ENCODE data around the gene BCKDHA. TPM values are rescaled to one million over a fixed set of nuclear protein-coding genes. Genes with fewer than 3 reads are reported as not detected.
A peak's percentile ranks its signal among the peaks of the same experiment; 100 is the strongest.
"Not testable (repeated sequence)": the region's sequence is repeated elsewhere in the genome, so short reads cannot be mapped to it uniquely, and the experiment has no call there.

The BCKDHA gene
- total and polyA plus RNA-seq, 2 donors = 28.8 to 37.7 TPM

GRCh38 chr19:41363753-41364523, 33.7 kb upstream of the BCKDHA start, which contains the start of gene B9D2:
Gene B9D2, minus strand, starts transcription at chr19:41364149. Its CDS starts 630 bp downstream, at chr19:41363519.
- H3K4me1 ChIP-seq (ENCODE audit: control insufficient read depth in 2 of 2, insufficient read depth in 2 of 2, low read length in 2 of 2) = peaks cover 6 to 16% of the 10 kb centered on the region in 2 donors
- DNase-seq (ENCODE audit: low read depth in 6 of 9, low spot score in 9 of 9) = peak; percentile 97 to 100 (median 98)
- H3K4me3 ChIP-seq (ENCODE audit: low read length in 2 of 2) = peak within 1 kb of the TSS; percentile 54 to 79
- peak within 1 kb of the TSS; percentile 97 to 99 for H3K27ac ChIP-seq (ENCODE audit: low read depth in 1 of 2, low read length in 1 of 2)
- H3K36me3 ChIP-seq (ENCODE audit: control insufficient read depth in 2 of 2, insufficient read depth in 2 of 2, low read length in 1 of 2) = peaks cover 5 to 10% of the 10 kb centered on the region in 2 donors
- H3K27me3 ChIP-seq (ENCODE audit: control insufficient read depth in 2 of 2, insufficient read depth in 1 of 2, low read length in 1 of 2) = no peaks in the 10 kb centered on the region
- WGBS = under 1% methylated on average over 56 of the region's 56 CpGs
- H3K9me3 ChIP-seq (ENCODE audit: control insufficient read depth in 2 of 2, insufficient read depth in 1 of 2, low read length in 1 of 2) = no peaks in the 10 kb centered on the region

GRCh38 chr19:41364524-41365391, 32.9 kb upstream of the BCKDHA start:
- Histone ChIP-seq H3K9me3 (ENCODE audit: control insufficient read depth in 2 of 2, insufficient read depth in 1 of 2, low read length in 1 of 2) (no peaks in the 10 kb centered on the region), H3K4me1 (ENCODE audit: control insufficient read depth in 2 of 2, insufficient read depth in 2 of 2, low read length in 2 of 2) (peaks cover 6 to 16% of the 10 kb centered on the region in 2 donors), H3K36me3 (ENCODE audit: control insufficient read depth in 2 of 2, insufficient read depth in 2 of 2, low read length in 1 of 2) (peaks cover 5 to 10% of the 10 kb centered on the region in 2 donors), H3K4me3 (ENCODE audit: low read length in 2 of 2) (peak overlapping the region; percentile 54 to 79), H3K27me3 (ENCODE audit: control insufficient read depth in 2 of 2, insufficient read depth in 1 of 2, low read length in 1 of 2) (no peaks in the 10 kb centered on the region), H3K27ac (ENCODE audit: low read depth in 1 of 2, low read length in 1 of 2) (peak overlapping the region; percentile 97 to 99)
- DNase-seq (ENCODE audit: low read depth in 6 of 9, low spot score in 9 of 9) = no peak
- 70% methylated on average over 14 of the region's 14 CpGs for WGBS

DNA sequence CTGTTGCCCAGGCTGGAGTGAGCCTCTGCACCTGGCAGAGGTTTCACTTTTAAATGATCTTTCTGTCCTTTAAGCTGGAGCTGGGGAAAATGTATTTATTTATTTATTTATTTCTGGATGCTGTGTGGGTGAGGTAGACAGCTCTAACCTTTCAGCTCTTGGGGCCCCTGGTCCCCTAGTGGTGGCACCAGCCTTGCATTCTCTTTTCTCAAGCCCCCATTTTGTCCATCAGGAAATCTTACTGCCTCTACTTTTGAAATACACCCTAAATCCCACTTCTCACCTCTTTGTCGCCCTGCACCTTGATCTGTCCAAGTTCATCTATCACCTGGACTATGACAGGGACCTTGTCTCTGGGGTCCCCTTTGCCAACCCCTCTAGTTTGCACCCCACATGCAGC, 31.5 kb upstream of the BCKDHA start:
- no peak overlapping the region for H3K27ac ChIP-seq (ENCODE audit: low read depth in 1 of 2, low read length in 1 of 2)
- peaks cover 2 to 6% of the 10 kb centered on the region in 2 donors for H3K36me3 ChIP-seq (ENCODE audit: control insufficient read depth in 2 of 2, insufficient read depth in 2 of 2, low read length in 1 of 2)
- DNase-seq (ENCODE audit: low read depth in 6 of 9, low spot score in 9 of 9) = no peak
- no peaks in the 10 kb centered on the region for H3K27me3 ChIP-seq (ENCODE audit: control insufficient read depth in 2 of 2, insufficient read depth in 1 of 2, low read length in 1 of 2)
- no peaks in the 10 kb centered on the region for H3K9me3 ChIP-seq (ENCODE audit: control insufficient read depth in 2 of 2, insufficient read depth in 1 of 2, low read length in 1 of 2)
- 100% methylated on average over 1 of the region's 1 CpG for WGBS
- peaks cover 6 to 16% of the 10 kb centered on the region in 2 donors for H3K4me1 ChIP-seq (ENCODE audit: control insufficient read depth in 2 of 2, insufficient read depth in 2 of 2, low read length in 2 of 2)
- no peak overlapping the region for H3K4me3 ChIP-seq (ENCODE audit: low read length in 2 of 2)

GRCh38 chr19:41367848-41368301, 29.7 kb upstream of the BCKDHA start:
- no peaks in the 10 kb centered on the region for H3K9me3 ChIP-seq (ENCODE audit: control insufficient read depth in 2 of 2, insufficient read depth in 1 of 2, low read length in 1 of 2)
- H3K27ac ChIP-seq (ENCODE audit: low read depth in 1 of 2, low read length in 1 of 2) = peak overlapping the region in 1 of 2 donors; percentile 74
- peaks cover 6 to 16% of the 10 kb centered on the region in 2 donors for H3K4me1 ChIP-seq (ENCODE audit: control insufficient read depth in 2 of 2, insufficient read depth in 2 of 2, low read length in 2 of 2)
- peaks cover 0 to 4% of the 10 kb centered on the region in 2 donors for H3K36me3 ChIP-seq (ENCODE audit: control insufficient read depth in 2 of 2, insufficient read depth in 2 of 2, low read length in 1 of 2)
- WGBS = 53% methylated on average over 6 of the region's 6 CpGs
- no peak overlapping the region for H3K4me3 ChIP-seq (ENCODE audit: low read length in 2 of 2)
- no peaks in the 10 kb centered on the region for H3K27me3 ChIP-seq (ENCODE audit: control insufficient read depth in 2 of 2, insufficient read depth in 1 of 2, low read length in 1 of 2)
- DNase-seq (ENCODE audit: low read depth in 6 of 9, low spot score in 9 of 9) = no peak

DNA sequence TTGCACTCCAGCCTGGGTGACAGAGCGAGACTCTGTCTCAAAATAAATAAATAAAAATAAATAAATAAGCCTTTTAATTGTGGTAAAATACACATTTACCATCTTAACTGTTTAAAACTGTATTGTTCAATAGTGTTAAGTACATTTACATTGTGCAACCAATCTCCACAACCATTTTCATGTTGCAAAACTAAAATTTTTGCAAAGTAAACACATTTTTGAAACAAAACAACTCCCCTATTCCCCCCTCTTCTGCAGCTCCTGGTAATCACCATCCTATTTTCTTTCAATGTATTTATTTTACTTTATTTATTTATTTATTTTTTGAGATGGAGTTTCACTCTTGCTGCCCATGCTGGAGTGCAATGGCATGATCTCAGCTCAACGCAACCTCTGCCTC, 27.8 kb upstream of the BCKDHA start:
- Histone ChIP-seq H3K4me1 (ENCODE audit: control insufficient read depth in 2 of 2, insufficient read depth in 2 of 2, low read length in 2 of 2) (peaks cover 0 to 4% of the 10 kb centered on the region in 2 donors), H3K36me3 (ENCODE audit: control insufficient read depth in 2 of 2, insufficient read depth in 2 of 2, low read length in 1 of 2) (peaks cover 0 to 4% of the 10 kb centered on the region in 2 donors), H3K27me3 (ENCODE audit: control insufficient read depth in 2 of 2, insufficient read depth in 1 of 2, low read length in 1 of 2) (no peaks in the 10 kb centered on the region), H3K9me3 (ENCODE audit: control insufficient read depth in 2 of 2, insufficient read depth in 1 of 2, low read length in 1 of 2) (no peaks in the 10 kb centered on the region), H3K4me3 (ENCODE audit: low read length in 2 of 2) (no peak overlapping the region), H3K27ac (ENCODE audit: low read depth in 1 of 2, low read length in 1 of 2) (no peak overlapping the region)
- DNase-seq (ENCODE audit: low read depth in 6 of 9, low spot score in 9 of 9) = no peak
- over 99% methylated on average over 2 of the region's 2 CpGs for WGBS

DNA sequence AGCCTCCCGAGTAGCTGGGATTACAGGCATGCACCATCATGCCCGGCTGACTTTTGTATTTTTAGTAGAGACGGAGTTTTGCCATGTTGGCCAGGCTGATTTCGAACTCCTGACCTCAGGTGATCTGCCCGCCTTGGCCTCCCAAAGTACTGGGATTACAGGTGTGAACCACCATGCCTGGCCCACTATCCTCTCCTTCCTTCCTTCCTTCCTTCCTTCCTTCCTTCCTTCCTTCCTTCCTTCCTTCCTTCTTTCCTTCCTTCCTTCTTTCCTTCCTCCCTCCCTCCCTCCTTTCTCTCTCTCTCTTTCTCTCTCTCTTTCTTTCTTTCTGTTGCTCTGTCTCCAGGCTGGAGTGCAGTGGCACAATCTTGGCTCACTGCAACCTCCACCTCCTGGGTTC, 26.5 kb upstream of the BCKDHA start:
- H3K4me3 ChIP-seq (ENCODE audit: low read length in 2 of 2); H3K36me3 ChIP-seq (ENCODE audit: control insufficient read depth in 2 of 2, insufficient read depth in 2 of 2, low read length in 1 of 2); H3K4me1 ChIP-seq (ENCODE audit: control insufficient read depth in 2 of 2, insufficient read depth in 2 of 2, low read length in 2 of 2); DNase-seq (ENCODE audit: low read depth in 6 of 9, low spot score in 9 of 9); H3K9me3 ChIP-seq (ENCODE audit: control insufficient read depth in 2 of 2, insufficient read depth in 1 of 2, low read length in 1 of 2); H3K27me3 ChIP-seq (ENCODE audit: control insufficient read depth in 2 of 2, insufficient read depth in 1 of 2, low read length in 1 of 2); H3K27ac ChIP-seq (ENCODE audit: low read depth in 1 of 2, low read length in 1 of 2): not testable (repeated sequence)
- WGBS = 97% methylated on average over 5 of the region's 5 CpGs

DNA sequence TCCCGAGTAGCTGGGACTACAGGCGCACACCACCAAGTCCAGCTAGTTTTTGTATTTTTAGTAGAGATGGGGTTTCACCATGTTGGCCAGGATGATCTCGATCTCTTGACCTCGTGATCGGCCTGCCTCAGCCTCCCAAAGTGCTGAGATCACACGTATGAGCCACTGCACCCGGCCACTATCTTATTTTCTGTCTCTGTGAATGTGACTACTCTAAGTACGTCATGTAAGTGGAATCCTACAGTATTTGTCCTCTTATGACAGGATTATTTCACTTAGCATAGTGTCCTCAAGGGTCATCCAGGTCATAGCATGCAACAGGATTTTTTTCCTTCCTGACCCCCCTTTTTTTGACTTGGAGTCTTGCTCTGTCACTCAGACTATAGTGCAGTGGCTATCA, 26.1 kb upstream of the BCKDHA start:
- DNase-seq (ENCODE audit: low read depth in 6 of 9, low spot score in 9 of 9) = no peak
- Histone ChIP-seq H3K36me3 (ENCODE audit: control insufficient read depth in 2 of 2, insufficient read depth in 2 of 2, low read length in 1 of 2) (peaks cover 0 to 4% of the 10 kb centered on the region in 2 donors), H3K9me3 (ENCODE audit: control insufficient read depth in 2 of 2, insufficient read depth in 1 of 2, low read length in 1 of 2) (no peaks in the 10 kb centered on the region), H3K27me3 (ENCODE audit: control insufficient read depth in 2 of 2, insufficient read depth in 1 of 2, low read length in 1 of 2) (no peaks in the 10 kb centered on the region), H3K4me1 (ENCODE audit: control insufficient read depth in 2 of 2, insufficient read depth in 2 of 2, low read length in 2 of 2) (peaks cover 4 to 5% of the 10 kb centered on the region in 2 donors), H3K4me3 (ENCODE audit: low read length in 2 of 2) (no peak overlapping the region), H3K27ac (ENCODE audit: low read depth in 1 of 2, low read length in 1 of 2) (no peak overlapping the region)
- 95% methylated on average over 8 of the region's 8 CpGs for WGBS

- Histone ChIP-seq H3K27me3 (ENCODE audit: control insufficient read depth in 2 of 2, insufficient read depth in 1 of 2, low read length in 1 of 2) (no peaks in the 10 kb centered on the region), H3K27ac (ENCODE audit: low read depth in 1 of 2, low read length in 1 of 2) (no peak overlapping the region), H3K9me3 (ENCODE audit: control insufficient read depth in 2 of 2, insufficient read depth in 1 of 2, low read length in 1 of 2) (no peaks in the 10 kb centered on the region), H3K4me1 (ENCODE audit: control insufficient read depth in 2 of 2, insufficient read depth in 2 of 2, low read length in 2 of 2) (peaks cover 9 to 13% of the 10 kb centered on the region in 2 donors), H3K36me3 (ENCODE audit: control insufficient read depth in 2 of 2, insufficient read depth in 2 of 2, low read length in 1 of 2) (peaks cover 0 to 4% of the 10 kb centered on the region in 2 donors), H3K4me3 (ENCODE audit: low read length in 2 of 2) (no peak overlapping the region)
- WGBS = 92% methylated on average over 2 of the region's 2 CpGs
- no peak for DNase-seq (ENCODE audit: low read depth in 6 of 9, low spot score in 9 of 9)
Observed at GRCh38 chr19:41372501-41372900, 25.1 kb upstream of the BCKDHA start.

DNA sequence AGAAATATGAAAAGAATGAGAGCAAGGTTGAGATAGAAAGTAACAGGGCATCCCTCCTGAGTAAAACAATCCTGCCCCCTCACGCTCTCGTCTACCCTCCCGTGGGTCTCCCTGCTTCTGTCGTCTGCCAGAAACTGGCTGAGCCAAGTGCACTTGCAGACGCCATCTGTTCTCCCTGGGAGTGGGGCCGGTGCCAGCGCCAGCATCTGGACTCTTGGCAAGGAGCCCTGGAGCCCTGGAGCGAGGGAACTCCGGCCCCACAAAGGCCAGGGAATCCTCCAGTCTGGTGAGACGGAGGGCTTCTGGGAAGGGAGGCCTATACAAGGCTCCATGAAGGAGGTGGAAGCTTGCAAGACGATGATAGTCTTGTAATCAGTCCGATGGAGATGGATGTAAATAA, 23.6 kb upstream of the BCKDHA start:
- Histone ChIP-seq H3K27me3 (ENCODE audit: control insufficient read depth in 2 of 2, insufficient read depth in 1 of 2, low read length in 1 of 2) (no peaks in the 10 kb centered on the region), H3K36me3 (ENCODE audit: control insufficient read depth in 2 of 2, insufficient read depth in 2 of 2, low read length in 1 of 2) (no peaks in the 10 kb centered on the region), H3K4me3 (ENCODE audit: low read length in 2 of 2) (no peak overlapping the region), H3K4me1 (ENCODE audit: control insufficient read depth in 2 of 2, insufficient read depth in 2 of 2, low read length in 2 of 2) (peaks cover 9 to 24% of the 10 kb centered on the region in 2 donors), H3K27ac (ENCODE audit: low read depth in 1 of 2, low read length in 1 of 2) (no peak overlapping the region), H3K9me3 (ENCODE audit: control insufficient read depth in 2 of 2, insufficient read depth in 1 of 2, low read length in 1 of 2) (no peaks in the 10 kb centered on the region)
- DNase-seq (ENCODE audit: low read depth in 6 of 9, low spot score in 9 of 9) = no peak
- 94% methylated on average over 12 of the region's 12 CpGs for WGBS

All from thymus (tissue), 11 donors.